Measurements from ENCODE around the gene ZNF778.

GRCh38 chr16:89176717-89177116 lies 40.8 kb upstream of the ZNF778 start:
- TF ChIP-seq CTCF (conservative IDR thresholded peaks at IDR 0.05; ENCODE audit: low read length) (no peak), EZH2phosphoT487 (IDR thresholded peaks at IDR 0.05; ENCODE audit: borderline replicate concordance) (no peak)
